H1 (cell line): ENCODE data around the gene ZRANB1. TPM values are rescaled to one million over a fixed set of nuclear protein-coding genes. Genes with fewer than 3 reads are reported as not detected.

Experiments used
- CTCF ChIA-PET: fragments of 300-600 bp; sonication (Branson Sonifier 250); formaldehyde crosslinking; loops from one replicate; lab custom pipeline; 2021; ENCODE audit not compliant: partially characterized antibody; lab: Charles Lee
- POLR2A ChIA-PET: fragments of 300-600 bp; sonication (Branson Sonifier 250); formaldehyde crosslinking; loops from one replicate; lab custom pipeline; 2021; ENCODE audit warnings: inconsistent platforms; ENCODE audit not compliant: partially characterized antibody; lab: Charles Lee
- DNase-seq, 2 experiments: peaks; one replicate each; pipeline versions ENCODE4 v3.0.0 to v3.0.0-alpha.2; 2010 to 2022; ENCODE audit warnings: low spot score in 2 of 2, low read depth in 1 of 2, mixed read lengths in 1 of 2
- FAIRE-seq: peaks from 2 replicates; lab custom pipeline; 2011; peaks lifted over from hg19 to GRCh38; lab: Jason Lieb, UNC
- H2AFZ ChIP-seq: 2 replicates; pipeline ENCODE4 v1.8.1; 2012; ENCODE audit warnings: low read length, inconsistent platforms
- H2AK5ac ChIP-seq: 2 replicates; pipeline ENCODE4 v1.6.1; 2013; ENCODE audit warnings: low read depth, low read length
- H2BK120ac ChIP-seq: replicated peaks from 2 replicates; pipeline ENCODE3; 2013; ENCODE audit warnings: low read depth, low read length, inconsistent platforms
- H2BK12ac ChIP-seq: 2 replicates; pipeline ENCODE4 v1.6.1; 2013; ENCODE audit warnings: low read depth, low read length
- H2BK15ac ChIP-seq: 2 replicates; pipeline ENCODE4 v1.6.1; 2013; ENCODE audit warnings: low read length
- H2BK20ac ChIP-seq: 2 replicates; pipeline ENCODE4 v1.6.1; 2013; ENCODE audit warnings: low read length
- H2BK5ac ChIP-seq: 2 replicates; pipeline ENCODE4 v1.6.1; 2013; ENCODE audit warnings: low read depth, low read length
- H3K14ac ChIP-seq: 2 replicates; pipeline ENCODE4 v1.6.1; 2013; ENCODE audit warnings: inconsistent platforms; ENCODE audit not compliant: insufficient read length
- H3K18ac ChIP-seq: 2 replicates; pipeline ENCODE4 v1.6.1; 2013; ENCODE audit warnings: low read length; ENCODE audit errors: extremely low read depth
- H3K23ac ChIP-seq: 2 replicates; pipeline ENCODE4 v1.6.1; 2013; ENCODE audit warnings: inconsistent platforms; ENCODE audit not compliant: insufficient read length
- H3K23me2 ChIP-seq: 2 replicates; pipeline ENCODE4 v1.6.1; 2013; ENCODE audit warnings: low read depth, low read length
- H3K27ac ChIP-seq: 2 replicates; pipeline ENCODE4 v1.6.1; 2011; ENCODE audit warnings: low read depth, low read length, inconsistent platforms
- H3K27me3 ChIP-seq, 4 experiments: replicated peaks in 1 of 4; 1 replicate in 1 of 4; 2 replicates in 3 of 4; pipeline versions ENCODE4 v1.6.1 to v1.8.1; 2011 to 2013; ENCODE audit warnings: low read length in 3 of 4, mild to moderate bottlenecking in 3 of 4, inconsistent platforms in 2 of 4, mixed read lengths in 2 of 4, moderate library complexity in 1 of 4; ENCODE audit not compliant: control insufficient read depth in 3 of 4, insufficient read depth in 3 of 4; ENCODE audit errors: extremely low read depth in 1 of 4
- H3K36me3 ChIP-seq, 4 experiments: 2 replicates each; pipeline versions ENCODE4 v1.6.1 to v1.8.1; 2011 to 2013; ENCODE audit warnings: mild to moderate bottlenecking in 4 of 4, low read length in 3 of 4, moderate library complexity in 2 of 4, control low read depth in 1 of 4, inconsistent platforms in 1 of 4; ENCODE audit not compliant: insufficient read depth in 4 of 4, control insufficient read depth in 2 of 4
- H3K4ac ChIP-seq: replicated peaks from 2 replicates; pipeline ENCODE3; 2013; ENCODE audit warnings: low read length, low read depth, mixed read lengths, inconsistent platforms; ENCODE audit not compliant: insufficient read length
- H3K4me1 ChIP-seq, 4 experiments: replicated peaks in 1 of 4; 1 replicate in 1 of 4; 2 replicates in 3 of 4; pipeline versions ENCODE4 v1.6.1 to v1.8.1; 2011 to 2013; ENCODE audit warnings: low read length in 3 of 4, inconsistent platforms in 2 of 4, mixed read lengths in 1 of 4; ENCODE audit not compliant: insufficient read depth in 4 of 4, control insufficient read depth in 3 of 4
- H3K4me2 ChIP-seq, 2 experiments: 2 replicates each; pipeline versions ENCODE4 v1.6.1 to v1.8.1; 2011 to 2013; ENCODE audit warnings: low read depth in 2 of 2, low read length in 2 of 2, control low read depth in 1 of 2, inconsistent platforms in 1 of 2, mild to moderate bottlenecking in 1 of 2; ENCODE audit not compliant: insufficient read depth in 1 of 2
- H3K4me3 ChIP-seq, 4 experiments: fragments of 200-600, 300-600 bp in 1 of 4; sonication (generic), shearing (Covaris generic), sonication (Bioruptor Twin) in 1 of 4; 2 replicates each; pipeline versions ENCODE4 v1.5.1 to v1.8.1; 2011 to 2016; ENCODE audit warnings: low read length in 4 of 4, low read depth in 3 of 4, control low read depth in 2 of 4, inconsistent platforms in 2 of 4, mild to moderate bottlenecking in 2 of 4, mixed read lengths in 1 of 4, moderate library complexity in 1 of 4; ENCODE audit not compliant: insufficient read depth in 2 of 4; ENCODE audit errors: extremely low read depth in 1 of 4
- H3K56ac ChIP-seq: replicated peaks from 2 replicates; pipeline ENCODE3; 2013; ENCODE audit warnings: low read depth, mild to moderate bottlenecking, mixed read lengths, low read length, inconsistent platforms; ENCODE audit not compliant: insufficient read length
- H3K79me1 ChIP-seq: 2 replicates; pipeline ENCODE4 v1.6.1; 2013; ENCODE audit warnings: low read depth, low read length, control low read depth
- H3K79me2 ChIP-seq, 2 experiments: 2 replicates each; pipeline versions ENCODE4 v1.6.1 to v1.8.1; 2012 to 2013; ENCODE audit warnings: low read length in 2 of 2, mild to moderate bottlenecking in 2 of 2, inconsistent platforms in 1 of 2; ENCODE audit not compliant: insufficient read depth in 2 of 2, control insufficient read depth in 1 of 2
- H3K9ac ChIP-seq, 4 experiments: replicated peaks in 1 of 4; 1 replicate in 1 of 4; 2 replicates in 3 of 4; pipeline versions ENCODE4 v1.6.1 to v1.8.1; 2011 to 2013; ENCODE audit warnings: low read depth in 3 of 4, low read length in 3 of 4, control low read depth in 2 of 4, mild to moderate bottlenecking in 2 of 4, moderate library complexity in 2 of 4, inconsistent platforms in 1 of 4; ENCODE audit errors: extremely low read depth in 1 of 4
- H3K9me3 ChIP-seq, 2 experiments: 2 replicates each; pipeline versions ENCODE4 v1.6.1 to v1.8.1; 2012 to 2013; ENCODE audit warnings: mild to moderate bottlenecking in 2 of 2, moderate library complexity in 2 of 2, control low read depth in 1 of 2, inconsistent platforms in 1 of 2, low read depth in 1 of 2, low read length in 1 of 2, mixed read lengths in 1 of 2; ENCODE audit not compliant: insufficient read depth in 2 of 2
- H4K20me1 ChIP-seq, 2 experiments: replicated peaks in 1 of 2; 2 replicates each; pipeline versions ENCODE3 to v1.8.1; 2011 to 2013; ENCODE audit warnings: inconsistent platforms in 2 of 2, low read length in 2 of 2, mild to moderate bottlenecking in 1 of 2; ENCODE audit not compliant: insufficient read depth in 2 of 2, control insufficient read depth in 1 of 2
- H4K5ac ChIP-seq: 2 replicates; pipeline ENCODE4 v1.6.1; 2013; ENCODE audit warnings: low read length, low read depth, mixed read lengths, inconsistent platforms; ENCODE audit not compliant: insufficient read length
- H4K8ac ChIP-seq: 2 replicates; pipeline ENCODE4 v1.8.0; 2013; ENCODE audit warnings: mild to moderate bottlenecking, moderate library complexity, low read length, inconsistent platforms; ENCODE audit not compliant: insufficient read depth; ENCODE audit errors: extremely low read depth
- H4K91ac ChIP-seq: replicated peaks from 2 replicates; pipeline ENCODE3; 2013; ENCODE audit warnings: low read length, mixed read lengths, inconsistent platforms; ENCODE audit not compliant: insufficient read length
- JUND ChIP-seq: IDR thresholded peaks from 2 replicates; pipeline ENCODE4 v1.6.1; 2011; ENCODE audit warnings: mild to moderate bottlenecking, improper control_type of control experiment, low read length
- POLR2AphosphoS5 ChIP-seq: IDR thresholded peaks from 2 replicates; pipeline ENCODE4 v1.6.1; 2011; ENCODE audit warnings: low read depth, low read length
- WGBS, 2 experiments: shearing (Covaris generic) in 1 of 2; methylation state at CpG; one replicate each; pipeline versions ENCODE4 v1.1.6 to v1.1.7; 2013 to 2015; ENCODE audit warnings: low lambda C conversion rate in 2 of 2, mixed read lengths in 2 of 2, inconsistent platforms in 1 of 2, low coverage in 1 of 2, missing lambda C conversion rate in 1 of 2; ENCODE audit not compliant: insufficient replicate concordance in 2 of 2, insufficient coverage in 1 of 2, insufficient read length in 1 of 2; ENCODE audit errors: extremely low coverage in 1 of 2, missing lambda C conversion rate in 1 of 2; 5-methylcytosine and 5-hydroxymethylcytosine counted together
- polyA plus RNA-seq, 7 experiments: library from polyadenylated mRNA; depleted of rRNA in 3 of 7; stranded (reverse) in 5 of 7; unstranded in 2 of 7; fragments of >200 nt in 5 of 7; fragments of 200-250 nt in 2 of 7; gene quantifications; 1 replicate in 5 of 7; 2 replicates in 1 of 7; 4 replicates in 1 of 7; pipeline versions ENCODE4 v1.2.1 to v1.2.3, GENCODE V29; 2011 to 2013; ENCODE audit warnings: missing spikeins in 2 of 7, mixed read lengths in 2 of 7
- total RNA-seq: library from RNA; stranded (reverse); fragmentation: NEBNext Ultra II Directional; extraction: Animal tissue kit (Norgen Biotek cat#: 25700); gene quantifications from 2 replicates; pipeline ENCODE4 v1.2.1, GENCODE V29; 2021

Gene ZRANB1
- total and polyA plus RNA-seq, 2 of the 8 experiments (the other 6 are each of a cell fraction or from before 2014, with no cell fraction given), result 6.1 to 19.9 TPM

- H3K4me3 ChIP-seq, result no peak overlapping the region
- no peaks in the 10 kb centered on the region for H3K9me3 ChIP-seq
- H2BK5ac ChIP-seq, result no peak overlapping the region
- H2AK5ac ChIP-seq, result no peak overlapping the region
- CTCF ChIA-PET, result interaction anchor here (0.6 to 1.1 kb wide), 3 partner anchors 12 to 550 kb away, joined by 3 to 4 read pairs (median 4); no protein-coding TSS in a partner anchor
- peaks cover 46 to 97% (median 71%) of the 10 kb centered on the region in 4 experiments for H3K36me3 ChIP-seq
- no peak overlapping the region for H3K23ac ChIP-seq
- H4K5ac ChIP-seq, result no peak overlapping the region
- TF ChIP-seq JUND (no peak), POLR2AphosphoS5 (0 out of 2 replicates have a peak, but pooled peaks have one; percentile 12)
- no peak overlapping the region for H3K14ac ChIP-seq
- H3K56ac ChIP-seq, result no peak overlapping the region
- H3K27ac ChIP-seq, result no peak overlapping the region
- no peak overlapping the region for H2BK12ac ChIP-seq
- H3K4me1 ChIP-seq, result peaks cover 0 to 2% (median 0%) of the 10 kb centered on the region in 4 experiments; a peak in 1 of 7 replicates
- H3K27me3 ChIP-seq, result no peaks in the 10 kb centered on the region
- no peak overlapping the region for H4K91ac ChIP-seq
- peaks cover 0 to 16% of the 10 kb centered on the region in 2 experiments; a peak in 1 of 4 replicates for H3K79me2 ChIP-seq
- no peak overlapping the region for H2AFZ ChIP-seq
- WGBS, 2 experiments, result 91% methylated on average over 10 of the region's 11 CpGs; no CpG with 5 or more reads in 1 of the 2 experiments
- H3K4ac ChIP-seq, result no peak overlapping the region
- no peak overlapping the region for H3K18ac ChIP-seq
- H2BK120ac ChIP-seq, result no peak overlapping the region
- no peaks in the 10 kb centered on the region for H3K23me2 ChIP-seq
- H4K8ac ChIP-seq, result no peak overlapping the region; the same call in 1 of the 2 replicates
- POLR2A ChIA-PET, result interaction anchor here (1.4 kb wide), 1 partner anchor 10 kb away, joined by 3 read pairs; no protein-coding TSS in a partner anchor
- no peak overlapping the region for H3K9ac ChIP-seq
- FAIRE-seq, result no peak
- DNase-seq, result peak in 1 of 2 experiments; percentile 38
- H4K20me1 ChIP-seq, result peaks cover 21 to 27% of the 10 kb centered on the region in 2 experiments
- H3K4me2 ChIP-seq, result no peak overlapping the region
- H2BK15ac ChIP-seq, result no peak overlapping the region
- peaks cover 4% of the 10 kb centered on the region; the same call in 1 of the 2 replicates for H3K79me1 ChIP-seq
- no peak overlapping the region for H2BK20ac ChIP-seq
Measured at GRCh38 chr10:124997306-124997705, 55.4 kb downstream of the ZRANB1 start.
